ENCODE results near the gene MICA. TPM values are rescaled to one million over a fixed set of nuclear protein-coding genes. Genes with fewer than 3 reads are reported as not detected.

MICA gene
- total RNA-seq, 4 donors from 2014 or later, result 13.7 to 18.0 (median 16.6) TPM

- DNase-seq (ENCODE audit: low spot score) (no peak), ATAC-seq (ENCODE audit: low FRiP score) (no peak)
- no peak for TF ChIP-seq CTCF (IDR thresholded peaks at IDR 0.05)
These were observed 11.4 kb downstream of the MICA start for GRCh38 chr6:31414771-31415265.

DNA sequence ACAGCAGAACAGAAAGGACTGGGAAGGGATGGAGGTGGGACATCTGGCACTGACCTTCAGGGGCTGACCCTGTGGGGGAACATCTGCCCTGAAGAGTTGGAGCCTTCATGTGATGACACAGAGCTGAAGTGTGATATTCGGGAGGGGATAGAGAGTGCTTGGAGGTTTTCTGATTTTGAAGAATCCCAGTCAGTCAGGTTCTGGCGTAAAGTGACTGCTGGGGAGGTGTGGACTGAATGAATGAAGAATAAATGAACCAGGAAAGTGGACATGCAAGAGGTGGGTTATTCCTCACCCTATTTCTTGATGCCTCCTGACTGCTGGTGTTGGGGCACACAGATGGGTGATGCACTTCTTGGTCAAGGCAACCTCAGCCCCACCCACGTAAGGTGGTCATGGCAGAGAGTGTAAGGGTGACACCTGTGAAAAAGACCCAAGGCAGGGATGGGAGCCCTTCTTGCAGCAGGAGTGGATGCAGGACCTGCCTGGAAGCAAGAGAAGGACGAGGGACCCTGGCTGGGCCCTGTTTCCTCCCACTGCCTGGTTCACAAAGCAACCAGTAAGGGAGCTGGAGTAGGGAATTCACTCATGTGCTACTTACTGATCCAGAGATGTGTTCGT is 13.1 kb downstream of the MICA start:
- no peak for DNase-seq (ENCODE audit: low spot score)
- ATAC-seq (ENCODE audit: low FRiP score), result no peak
- TF ChIP-seq CTCF (IDR thresholded peaks at IDR 0.05), result no peak

GRCh38 chr6:31418251-31418650 is 14.9 kb downstream of the MICA start:
- DNase-seq (ENCODE audit: low spot score) (no peak), ATAC-seq (ENCODE audit: low FRiP score) (no peak)
- no peak for TF ChIP-seq CTCF (IDR thresholded peaks at IDR 0.05)

GRCh38 chr6:31419842-31420241 is 16.4 kb downstream of the MICA start:
- no peak for DNase-seq (ENCODE audit: low spot score)
- ATAC-seq (ENCODE audit: low FRiP score), result no peak
- TF ChIP-seq CTCF (IDR thresholded peaks at IDR 0.05), result no peak

DNA sequence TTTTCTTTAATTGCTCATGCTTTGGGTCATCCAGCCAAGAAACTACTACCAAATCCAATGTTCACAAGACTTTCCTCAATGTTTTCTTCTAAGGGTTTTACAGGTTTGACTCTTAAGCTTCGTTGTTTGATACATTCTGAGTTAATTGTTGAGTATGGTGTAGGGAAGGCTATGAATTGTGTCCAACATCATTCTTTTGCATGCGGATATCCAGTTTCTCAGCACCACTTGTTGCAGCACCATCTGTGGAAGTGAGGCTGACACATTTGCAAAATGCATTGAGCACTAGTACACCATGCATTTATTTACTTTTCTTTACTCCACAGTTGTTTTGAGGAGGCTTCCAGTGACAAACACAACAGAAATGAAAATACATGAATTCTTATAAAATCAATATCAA is 17.2 kb downstream of the MICA start:
- ATAC-seq (ENCODE audit: low FRiP score), result no peak
- DNase-seq (ENCODE audit: low spot score), result no peak
- no peak for TF ChIP-seq CTCF (IDR thresholded peaks at IDR 0.05)

- no peak for DNase-seq (ENCODE audit: low spot score)
- no peak for ATAC-seq (ENCODE audit: low FRiP score)
- TF ChIP-seq CTCF (IDR thresholded peaks at IDR 0.05), result no peak
These were observed 19.2 kb downstream of the MICA start for GRCh38 chr6:31422587-31422986.

DNA sequence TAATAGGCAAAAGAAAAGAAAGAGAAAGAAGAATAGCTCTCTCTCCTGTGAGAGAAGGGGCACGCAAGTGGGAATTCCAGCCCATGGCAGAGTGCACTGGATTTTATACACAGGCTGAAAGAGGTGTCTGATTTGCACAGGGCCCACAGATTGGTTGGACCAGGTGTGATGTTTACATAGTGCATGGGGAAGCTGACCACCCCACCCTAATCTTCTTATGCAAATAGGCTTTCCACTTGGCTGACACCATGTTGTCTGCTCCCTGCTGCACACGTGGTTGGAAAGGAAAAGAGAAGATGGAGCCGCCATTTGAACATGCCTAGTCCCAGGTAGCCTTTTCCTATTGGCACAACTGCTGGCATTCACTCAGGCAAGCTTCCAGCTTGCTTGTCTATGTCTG is 20.2 kb downstream of the MICA start:
- no peak for ATAC-seq (ENCODE audit: low FRiP score)
- DNase-seq (ENCODE audit: low spot score), result no peak
- TF ChIP-seq CTCF (IDR thresholded peaks at IDR 0.05), result no peak

Measured in omental fat pad (tissue), 4 donors.